ENCODE results near the gene SLC66A3.

SLC66A3 gene

DNA sequence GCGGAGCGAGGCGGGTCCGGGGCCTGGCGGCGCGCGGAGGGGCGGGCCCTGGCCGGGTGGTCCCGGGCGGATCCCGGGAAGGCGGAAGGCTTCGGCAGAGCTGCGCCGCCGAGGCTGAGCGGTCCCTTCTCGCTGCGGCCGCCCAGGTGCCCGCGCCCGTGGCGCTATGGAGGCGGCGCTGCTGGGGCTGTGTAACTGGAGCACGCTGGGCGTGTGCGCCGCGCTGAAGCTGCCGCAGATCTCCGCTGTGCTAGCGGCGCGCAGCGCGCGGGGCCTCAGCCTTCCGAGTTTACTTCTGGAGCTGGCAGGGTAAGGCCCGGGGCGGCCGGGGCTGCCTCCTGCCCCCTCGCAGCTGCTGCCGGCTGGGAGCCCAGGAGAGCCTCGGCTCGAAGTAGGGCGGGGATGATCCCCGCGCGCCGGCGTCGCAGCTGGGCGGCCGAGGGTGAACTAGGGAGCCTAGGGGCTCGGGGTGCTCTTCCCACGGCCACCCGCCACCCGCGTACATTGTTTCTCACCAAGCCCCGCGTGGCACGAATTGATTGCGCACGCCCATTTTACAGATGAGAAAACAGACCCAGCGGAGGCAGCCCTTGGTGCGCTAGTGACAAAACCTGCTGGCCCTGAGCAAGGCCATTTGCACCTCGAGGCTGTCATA lies at the start of gene SLC66A3:
Gene SLC66A3, plus strand, starts transcription at position 87 of the 655 bp plus-strand sequence. Its CDS starts 80 bp downstream, at position 167.
- no peak for DNase-seq (ENCODE audit: low read depth)

DNA sequence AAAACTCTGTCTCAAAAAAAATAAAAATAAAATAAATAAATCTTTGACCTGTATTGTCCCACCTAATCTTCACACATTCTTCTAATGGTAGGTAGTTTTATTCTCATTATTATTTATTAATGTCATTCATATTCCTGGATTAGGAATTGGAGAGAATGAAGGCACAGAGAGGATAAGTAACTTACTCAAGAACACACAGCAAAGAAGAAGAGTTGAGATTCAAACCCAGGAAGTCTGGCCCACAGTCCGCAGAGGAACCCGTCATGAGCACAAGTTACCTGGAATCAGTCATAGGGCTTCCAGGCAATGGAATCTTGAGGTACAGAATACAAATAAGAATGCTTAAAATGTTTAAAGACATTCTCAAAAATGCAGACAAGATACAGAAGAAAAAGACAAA lies 46.3 kb upstream of the SLC66A3 start:
- DNase-seq (ENCODE audit: low read depth), result no peak

DNA sequence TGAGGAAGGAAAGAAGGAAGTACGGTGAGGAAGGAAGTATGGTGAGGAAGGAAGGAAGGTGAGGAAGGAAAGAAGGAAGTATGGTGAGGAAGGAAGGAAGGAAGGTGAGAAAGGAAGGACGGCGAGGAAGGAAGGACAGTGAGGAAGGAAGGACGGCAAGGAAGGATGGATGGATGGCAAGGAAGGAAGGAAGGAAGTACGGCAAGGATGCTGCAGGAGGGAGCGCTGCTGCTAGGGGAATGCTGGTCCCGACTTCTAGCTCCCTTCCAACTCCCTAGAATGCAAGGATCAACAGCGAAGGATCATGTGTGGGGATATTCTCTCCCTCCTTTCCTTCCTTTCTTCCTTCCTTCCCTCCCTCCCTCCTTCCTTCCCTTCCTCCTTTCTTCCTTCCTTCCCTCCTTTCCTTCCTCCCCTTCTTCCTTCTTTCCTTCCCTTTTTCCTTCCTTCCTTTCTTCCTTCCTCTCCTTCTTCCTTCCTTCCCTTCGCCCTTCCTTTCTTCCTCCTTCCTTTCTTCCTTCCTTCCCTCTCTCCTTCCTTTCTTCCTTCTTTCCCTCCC lies 42.3 kb upstream of the SLC66A3 start:
- no peak for DNase-seq (ENCODE audit: low read depth)

DNA sequence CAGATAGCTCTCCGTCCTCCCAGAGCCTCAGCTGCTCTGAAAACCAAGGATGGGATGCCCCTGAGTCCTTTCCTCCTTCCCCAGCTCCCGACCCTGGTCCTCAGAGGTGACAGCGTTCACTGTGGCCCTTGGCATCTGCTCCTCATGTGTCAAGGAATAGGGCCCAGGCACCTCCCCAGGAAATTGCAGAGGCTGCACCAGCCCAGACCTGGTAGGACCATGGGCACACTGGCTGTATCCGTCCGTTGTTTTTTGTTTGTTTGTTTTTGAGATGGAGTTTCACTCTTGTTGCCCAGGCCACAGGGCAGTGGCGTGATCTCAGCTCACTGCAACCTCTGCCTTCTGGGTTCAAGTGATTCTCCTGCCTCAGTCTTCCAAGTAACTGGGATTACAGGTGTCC lies 37.5 kb upstream of the SLC66A3 start:
- DNase-seq (ENCODE audit: low read depth), result no peak

DNA sequence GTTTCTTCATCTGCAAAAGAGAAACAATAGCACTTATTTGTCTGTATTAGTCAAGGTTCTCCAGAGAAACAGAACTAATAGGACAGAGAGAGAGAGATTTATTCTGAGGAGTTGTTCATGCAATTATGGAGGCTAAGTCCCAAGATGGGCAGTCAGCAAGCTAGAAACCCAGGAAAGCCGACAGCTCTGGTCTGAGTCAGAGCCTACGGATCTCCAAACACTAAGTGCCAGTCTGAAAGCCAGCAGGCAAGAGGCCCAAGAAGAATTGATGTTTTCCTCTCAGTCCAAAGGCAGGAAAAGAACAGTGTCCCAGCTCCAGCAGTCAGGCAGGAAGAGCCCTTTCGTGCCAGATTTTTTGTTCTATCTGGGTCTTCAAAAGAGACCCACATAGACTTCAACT lies 36.5 kb upstream of the SLC66A3 start:
- DNase-seq (ENCODE audit: low read depth), result no peak

DNA sequence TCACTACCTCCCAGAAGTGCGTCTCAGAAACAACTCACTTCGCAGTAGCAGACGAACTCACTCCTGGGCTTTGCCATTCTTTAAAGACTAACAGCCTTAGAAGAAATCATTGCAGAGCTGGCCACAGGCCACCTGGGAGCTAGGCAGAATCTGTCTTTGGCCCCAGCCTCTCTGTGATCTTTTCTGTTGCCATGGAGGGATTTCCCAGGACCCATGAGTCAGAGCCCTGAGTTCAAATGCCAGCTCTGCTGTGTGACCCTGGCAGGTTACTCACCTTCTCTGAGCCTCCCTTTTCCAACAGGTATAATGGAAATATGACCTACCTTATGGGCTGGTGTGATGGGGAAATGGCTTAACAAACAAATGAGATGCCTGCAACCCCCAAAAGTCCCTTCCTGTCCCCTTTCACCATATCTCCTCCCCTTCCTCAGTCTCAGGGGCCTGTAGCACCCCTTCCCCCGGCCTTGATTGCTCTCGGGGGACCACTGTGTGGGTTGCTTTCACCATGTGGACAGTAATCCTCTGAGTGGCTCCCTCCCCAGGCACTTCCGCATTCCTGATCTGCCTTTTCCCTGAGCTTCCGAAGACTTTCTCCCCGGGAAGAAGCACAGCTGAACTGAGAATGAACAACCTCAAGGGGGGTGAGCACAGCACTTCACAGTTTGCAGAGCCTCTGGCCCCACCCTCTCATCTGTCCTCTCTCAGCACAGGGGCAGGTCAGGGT lies 34.0 kb upstream of the SLC66A3 start:
- no peak for DNase-seq (ENCODE audit: low read depth)

DNA sequence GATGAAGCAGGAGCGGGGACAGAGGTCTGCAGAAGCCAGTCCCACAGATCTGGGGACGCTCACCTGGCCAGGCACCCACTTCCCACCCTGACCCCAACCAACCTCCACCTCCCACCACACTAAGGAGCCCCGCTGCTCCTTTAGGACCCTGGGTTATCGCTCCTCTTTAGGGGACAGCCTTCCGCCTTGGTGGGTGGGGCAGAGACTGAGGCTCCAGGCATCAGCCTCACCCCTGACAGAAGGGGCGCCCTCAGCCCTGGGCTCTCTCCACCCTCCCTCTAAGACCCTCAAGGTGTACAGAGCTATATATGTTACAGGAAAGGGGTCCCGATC lies 33.5 kb upstream of the SLC66A3 start:
- no peak for DNase-seq (ENCODE audit: low read depth)

DNA sequence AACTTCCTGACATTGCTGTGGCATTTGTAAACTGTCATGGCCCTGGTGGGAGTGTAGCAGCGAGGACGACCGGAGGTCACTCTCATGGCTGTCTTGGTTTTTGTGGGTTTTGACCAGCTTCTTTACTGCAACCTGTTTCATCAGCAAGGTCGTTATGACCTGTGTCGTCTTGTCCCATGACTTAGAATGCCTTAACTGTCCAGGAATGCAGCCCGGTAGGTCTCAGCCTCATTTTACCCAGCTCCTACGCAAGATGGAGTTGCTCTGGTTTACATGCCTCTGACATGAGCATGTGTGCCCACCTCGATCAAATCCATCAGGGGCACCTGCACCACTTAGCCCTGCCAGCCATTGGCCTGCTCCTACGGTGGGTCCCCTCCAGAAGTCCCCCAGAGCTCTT lies 32.9 kb upstream of the SLC66A3 start:
- no peak for DNase-seq (ENCODE audit: low read depth)

DNA sequence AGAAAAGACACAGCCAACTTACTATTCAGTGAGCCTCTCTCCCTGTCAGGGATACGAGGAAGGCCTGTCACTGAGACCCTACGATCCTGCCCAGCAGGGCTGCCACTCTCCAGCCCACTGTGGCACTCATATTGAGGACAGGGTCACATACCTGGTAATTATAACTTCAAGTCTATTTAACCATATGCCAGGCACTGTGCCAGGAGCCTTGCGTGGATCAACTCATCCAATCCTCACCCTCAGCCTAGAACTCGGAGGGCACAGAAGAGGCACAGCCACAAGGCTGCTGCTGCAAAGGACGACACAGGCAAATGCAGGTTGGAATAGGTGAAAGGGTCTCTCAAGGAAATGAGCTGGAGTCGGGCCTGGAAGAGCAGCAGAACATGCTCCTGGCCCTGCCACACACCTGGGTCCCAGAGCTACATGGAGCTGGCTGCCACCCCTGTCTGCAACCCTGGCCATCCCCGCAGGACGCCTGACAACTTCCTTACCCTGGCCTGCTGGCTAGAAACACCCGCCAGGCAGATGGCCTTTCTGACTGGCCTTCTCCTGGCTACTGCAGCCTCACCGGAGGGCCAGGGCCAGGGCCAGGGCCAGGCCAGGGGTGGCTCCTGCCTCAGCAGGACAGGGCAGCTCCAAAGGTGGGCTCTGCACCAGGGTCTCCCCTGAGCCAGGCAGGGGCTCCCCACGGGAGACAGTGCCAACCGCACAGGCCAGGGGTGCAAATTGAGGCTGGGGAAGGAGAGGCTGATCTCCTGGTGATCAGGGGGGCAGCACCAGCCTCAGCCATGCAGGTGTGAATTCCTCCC lies 32.1 kb upstream of the SLC66A3 start:
- no peak for DNase-seq (ENCODE audit: low read depth)

DNA sequence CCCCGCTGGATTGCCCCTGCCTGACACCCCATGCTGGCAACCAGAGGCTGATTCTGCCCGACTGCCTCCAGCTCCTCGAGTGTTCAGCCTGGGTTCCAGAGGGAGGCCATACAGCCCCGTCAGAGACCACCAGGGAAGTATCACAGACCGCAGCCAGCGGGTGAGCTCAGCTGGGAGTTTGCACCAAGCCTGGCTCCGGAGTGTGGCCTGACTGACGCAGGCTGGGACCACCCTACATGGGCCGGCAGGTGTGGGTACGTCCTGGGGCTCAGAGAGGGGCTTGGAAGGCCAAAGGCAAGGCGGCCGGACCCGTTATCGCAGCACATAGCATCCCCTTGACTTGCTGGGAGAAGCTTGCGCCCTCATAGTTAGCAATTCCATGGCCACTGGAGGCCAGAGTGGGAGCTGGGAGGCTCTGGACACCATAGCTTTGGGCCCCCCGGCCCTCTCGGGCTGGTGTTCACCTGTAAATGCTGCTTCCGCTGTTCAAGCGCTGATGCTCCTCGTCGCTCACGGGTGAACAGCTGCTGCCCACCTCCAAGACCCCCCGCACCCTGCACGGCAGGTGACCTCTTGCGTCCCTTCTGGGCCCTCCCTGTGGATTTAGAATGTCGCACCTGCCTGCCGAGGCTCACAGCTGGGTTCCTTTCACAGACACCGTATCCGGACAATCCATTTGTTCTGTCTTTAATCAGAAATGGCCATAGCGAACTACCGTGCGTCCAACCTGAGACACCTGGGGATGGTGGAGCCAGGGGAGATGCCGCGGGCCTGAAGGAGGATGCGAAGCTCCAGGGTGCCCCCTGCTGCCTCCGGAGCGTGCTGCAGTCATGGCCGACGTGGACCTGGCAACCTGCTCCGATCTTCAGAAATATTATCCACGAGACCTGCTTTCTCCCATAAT lies 31.2 kb upstream of the SLC66A3 start:
- DNase-seq (ENCODE audit: low read depth), result peak; percentile 53

DNA sequence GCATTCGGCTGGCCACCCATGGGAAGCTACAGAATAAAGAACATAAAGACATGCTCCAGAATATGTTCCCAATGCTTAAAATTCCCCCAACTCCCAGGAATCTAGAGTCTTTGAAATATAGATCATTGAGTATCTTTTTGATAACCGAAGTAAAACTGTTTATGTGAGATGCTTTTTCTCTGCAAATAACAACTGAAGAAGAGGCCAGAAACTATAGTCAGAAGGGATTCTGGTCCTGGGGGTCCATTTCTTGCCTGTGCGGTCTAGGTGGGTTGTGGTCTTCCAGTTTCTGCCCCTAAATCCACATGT lies 30.6 kb upstream of the SLC66A3 start:
- DNase-seq (ENCODE audit: low read depth), result no peak

DNA sequence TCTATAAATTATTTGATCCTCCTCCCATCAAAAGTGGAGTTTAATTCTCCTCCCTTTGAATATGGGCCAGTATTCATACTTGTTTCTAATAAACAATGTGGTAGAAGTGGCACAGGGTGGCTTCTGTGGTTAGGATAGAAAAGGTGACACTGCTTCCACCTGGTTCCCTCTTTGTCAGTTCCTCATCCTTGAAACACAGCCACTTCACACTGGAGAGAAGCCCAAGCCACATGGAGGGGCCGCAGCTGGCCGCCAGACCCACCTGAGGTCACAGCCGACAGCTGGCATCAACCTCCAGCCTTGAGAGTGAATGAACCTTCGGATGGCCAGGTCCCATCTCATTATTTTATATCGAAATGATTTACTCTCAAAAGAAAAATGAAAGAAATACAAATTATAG lies 27.5 kb upstream of the SLC66A3 start:
- DNase-seq (ENCODE audit: low read depth), result no peak

DNA sequence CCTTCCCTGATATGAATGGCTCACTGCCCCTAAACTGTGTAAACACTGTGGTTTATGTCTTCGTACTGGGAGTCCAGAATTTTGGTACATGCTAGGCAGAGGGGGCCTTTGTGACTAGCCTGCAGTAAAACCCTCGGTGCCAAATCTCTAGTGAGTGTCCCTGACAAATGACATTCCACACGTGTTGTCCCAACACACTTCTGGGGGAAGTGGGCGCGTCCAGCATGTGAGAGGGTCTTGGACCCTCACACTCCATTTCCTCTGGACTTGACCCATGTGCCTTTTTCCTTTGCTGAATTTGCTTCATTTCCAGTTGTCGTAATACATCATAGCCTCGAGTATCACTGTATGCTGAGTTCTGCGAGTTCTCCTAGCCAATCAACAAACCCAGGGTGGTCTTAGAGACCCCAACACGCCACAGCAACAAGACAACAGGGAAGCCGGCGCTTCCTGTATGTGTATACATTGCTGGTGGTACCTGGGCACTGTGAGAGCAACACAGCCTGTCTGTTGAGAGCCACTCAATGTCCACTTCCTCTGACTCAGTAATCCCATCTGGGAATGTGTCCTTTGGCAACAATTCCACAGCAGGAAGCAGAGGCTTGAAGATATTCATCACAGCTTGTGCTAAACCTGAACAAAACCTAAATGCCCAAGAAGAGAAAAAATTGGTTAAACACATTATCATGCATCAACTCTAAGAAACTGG lies 26.9 kb upstream of the SLC66A3 start:
- DNase-seq (ENCODE audit: low read depth), result no peak

DNA sequence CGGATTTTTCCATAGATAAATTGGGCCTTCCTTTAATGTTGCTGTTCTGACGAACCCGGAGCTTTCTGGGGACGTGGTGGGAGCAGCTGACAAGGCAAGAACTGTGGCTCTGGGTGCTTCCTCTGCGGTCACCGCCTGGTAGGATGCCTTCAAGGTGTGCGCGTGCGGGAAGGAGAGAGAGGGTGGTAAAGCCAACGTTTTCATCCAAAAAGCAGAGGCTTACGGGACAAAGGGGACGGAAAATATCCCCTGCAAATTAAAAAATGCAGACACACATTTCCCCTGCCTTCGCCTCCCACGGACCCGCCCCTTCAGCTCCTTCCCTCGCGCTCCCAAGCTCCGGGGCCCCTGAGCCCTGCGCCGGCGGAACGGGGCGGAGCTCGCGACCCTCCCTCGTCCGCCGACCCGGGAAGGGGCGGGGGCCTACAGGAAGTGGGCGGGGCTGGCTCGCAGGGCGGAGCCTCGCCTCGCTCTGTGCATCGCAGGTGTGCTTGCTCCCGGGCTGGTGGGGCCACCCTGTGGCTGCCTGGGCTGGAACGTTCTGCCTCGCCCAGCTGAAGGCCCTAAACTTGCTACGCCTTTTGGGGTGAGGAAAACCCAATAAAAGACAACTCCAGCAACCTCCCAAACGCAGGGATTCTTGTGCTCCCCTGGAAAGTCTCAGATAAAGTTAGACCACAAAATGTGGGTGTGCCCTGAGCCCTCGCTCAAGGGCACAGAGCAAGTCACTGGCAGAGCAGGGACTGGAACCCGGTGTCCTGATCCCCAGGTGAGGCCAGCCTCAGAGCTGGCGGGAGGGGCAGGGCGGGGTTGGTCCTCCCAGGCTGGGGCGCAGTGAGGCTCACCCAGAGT lies 25.4 kb upstream of the SLC66A3 start:
- peak; percentile 75 for DNase-seq (ENCODE audit: low read depth)

DNA sequence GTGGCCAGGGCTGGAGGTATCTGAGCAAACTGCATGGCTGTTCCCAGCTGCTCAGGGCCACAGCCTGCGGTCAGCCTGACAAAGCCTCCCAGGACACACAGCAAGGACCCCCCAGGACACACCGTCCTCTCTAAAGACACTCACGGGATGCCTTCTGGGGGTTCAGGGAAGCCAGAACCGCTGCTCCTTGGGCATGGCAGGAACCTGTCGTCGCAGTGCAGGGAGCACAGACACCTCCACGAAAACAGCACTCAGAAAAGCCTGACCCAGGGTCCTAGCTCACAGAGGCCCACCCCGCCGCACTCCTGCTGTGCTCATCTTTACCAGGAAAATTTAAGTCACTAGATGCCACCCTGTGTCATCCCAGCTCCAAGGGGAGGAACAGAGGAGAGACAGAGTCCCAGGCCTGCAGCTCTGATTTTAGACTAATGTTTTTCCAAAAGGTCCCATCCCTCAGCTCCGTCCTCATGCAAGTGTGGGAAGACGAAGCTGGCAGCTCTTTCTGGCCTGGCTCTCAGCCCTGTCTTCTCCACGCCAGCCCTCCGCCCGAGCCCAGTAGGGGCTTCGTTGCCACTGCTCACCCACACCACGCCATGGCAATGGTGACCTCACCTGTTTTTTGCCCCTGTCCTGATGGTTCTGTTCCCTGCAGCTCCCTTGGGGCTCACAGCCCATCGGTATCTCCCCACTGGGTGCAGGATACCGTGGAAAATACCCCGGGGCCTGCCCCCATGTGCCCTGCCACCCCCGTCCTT lies 23.9 kb upstream of the SLC66A3 start:
- DNase-seq (ENCODE audit: low read depth), result no peak

DNA sequence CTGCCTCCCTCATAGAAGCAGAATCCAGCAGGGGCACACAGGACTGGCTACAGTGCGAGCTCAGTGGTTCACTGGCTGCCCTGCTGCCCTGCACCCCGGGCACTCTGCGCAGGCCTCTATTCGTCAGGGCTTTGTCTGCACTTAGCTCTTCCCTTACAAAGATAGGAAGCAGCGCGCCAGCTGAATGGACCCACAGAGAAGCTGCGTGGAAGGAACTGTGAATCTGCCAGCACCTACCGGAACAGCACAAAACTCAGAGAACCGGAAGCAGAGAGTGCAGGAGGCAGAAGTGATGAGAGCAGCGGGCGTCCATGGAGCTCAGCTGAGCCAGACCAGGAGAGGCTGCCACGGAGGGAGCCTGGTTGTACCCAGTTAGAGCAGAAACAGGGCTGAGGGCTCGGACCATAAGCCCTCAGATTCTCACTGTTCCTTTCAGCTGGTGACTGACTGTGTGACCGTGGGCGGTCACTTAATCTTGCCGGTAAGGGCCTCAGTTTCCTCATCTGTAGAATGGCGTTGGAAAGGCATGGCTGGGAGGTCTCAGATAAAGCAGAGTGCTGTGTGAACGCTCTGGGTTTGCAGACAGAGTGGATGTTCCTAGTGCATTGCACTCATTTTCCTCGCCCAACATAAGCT lies 23.1 kb upstream of the SLC66A3 start:
- no peak for DNase-seq (ENCODE audit: low read depth)

DNA sequence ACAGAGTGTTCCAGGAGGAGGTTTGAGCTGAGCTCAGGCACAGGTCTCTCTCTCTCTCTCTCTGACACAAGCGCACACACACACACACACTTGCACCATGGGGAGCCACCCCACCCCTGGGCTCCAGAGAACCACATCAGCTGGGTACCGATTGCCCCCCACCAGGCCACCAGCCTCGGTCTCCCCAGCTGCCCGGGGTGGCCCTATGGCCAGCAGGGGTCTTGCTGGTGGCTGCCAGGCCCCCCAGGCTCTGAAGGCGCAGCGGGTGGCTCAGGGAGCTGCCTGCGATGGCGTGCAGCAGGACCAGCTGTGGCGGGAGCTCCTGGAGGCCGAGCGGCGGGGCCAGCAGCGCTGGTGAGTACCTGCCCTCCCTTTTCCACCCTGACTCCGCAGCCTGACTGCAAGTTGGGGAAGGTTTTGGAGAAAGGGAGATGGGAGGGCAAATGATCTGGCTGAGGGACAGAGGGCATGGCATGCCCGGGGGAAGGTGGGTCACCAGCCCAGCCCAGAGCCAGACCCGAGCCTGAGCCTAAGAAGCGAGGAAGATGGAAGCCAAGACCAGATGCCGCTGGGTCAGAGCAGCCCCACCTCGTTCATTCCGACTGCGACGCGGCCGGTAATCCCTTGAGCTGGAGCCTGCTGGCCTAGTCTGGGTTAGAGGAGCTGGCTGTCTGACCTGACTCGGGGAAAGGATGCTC lies 21.9 kb upstream of the SLC66A3 start:
- DNase-seq (ENCODE audit: low read depth), result no peak

DNA sequence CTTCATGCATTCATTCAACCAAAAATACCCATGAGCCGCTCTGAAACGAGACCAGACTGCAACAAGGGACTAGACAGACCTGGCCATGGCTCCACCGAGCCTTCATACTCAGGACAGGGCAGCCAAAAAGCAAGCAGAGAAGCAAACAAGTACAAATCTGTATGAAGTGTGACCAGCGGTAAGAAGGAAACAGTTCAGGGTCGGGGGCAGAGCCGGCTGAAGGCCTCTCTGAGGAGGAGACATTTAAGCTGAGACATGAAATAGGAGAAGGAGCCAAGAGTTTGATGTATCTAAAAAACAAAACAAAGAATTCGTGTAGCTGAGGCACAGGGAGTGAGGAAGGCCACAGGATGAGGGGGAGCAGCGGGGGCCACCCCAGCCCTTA lies 21.3 kb upstream of the SLC66A3 start:
- no peak for DNase-seq (ENCODE audit: low read depth)

DNA sequence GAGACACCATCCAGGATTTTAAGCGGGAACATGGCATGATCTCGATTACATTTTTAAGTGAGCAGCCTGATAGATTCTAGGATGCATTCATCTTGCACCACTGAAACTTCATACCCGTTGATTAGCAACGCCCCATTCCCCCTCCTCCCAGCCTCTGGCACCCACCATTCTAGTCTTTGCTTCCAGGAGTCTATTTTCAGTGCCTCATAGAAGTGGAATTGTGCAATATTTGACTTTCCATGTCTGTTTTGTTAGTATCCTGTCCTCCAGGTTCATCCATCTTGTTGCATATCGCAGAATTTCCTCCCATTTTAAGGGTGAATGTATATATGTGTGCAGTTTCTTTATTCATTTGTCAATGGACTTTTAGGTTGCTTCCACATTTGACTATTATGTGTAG lies 20.9 kb upstream of the SLC66A3 start:
- no peak for DNase-seq (ENCODE audit: low read depth)

All from activated T-helper 9 cell treated with anti-CD3 and anti-CD28 coated beads, Interleukin-2, amount 50 U/mL, for 16 hours (primary cell).